ENCODE results near the gene ITGA3. TPM values are rescaled to one million over a fixed set of nuclear protein-coding genes. Genes with fewer than 3 reads are reported as not detected.

ITGA3 gene
- polyA plus RNA-seq, 6 donors from 2014 or later = 0.29 to 1.4 (median 0.62) TPM; not detected in 1

Other genes with a start within 250 kb of the ITGA3 start
- gene TAC4, start 208.0 kb upstream of the ITGA3 start, polyA plus RNA-seq (ENCODE audit: low read depth in 6 of 6) = not detected
- under 1 TPM in 3 of 6 donors, not detected in 3; 0.18 to 0.22 (median 0.21) TPM for gene DLX4, start 86.9 kb upstream of the ITGA3 start, polyA plus RNA-seq (ENCODE audit: low read depth in 6 of 6)
- gene DLX3, start 60.9 kb upstream of the ITGA3 start, polyA plus RNA-seq (ENCODE audit: low read depth in 6 of 6) = not detected
- gene PDK2, start 39.2 kb downstream of the ITGA3 start, polyA plus RNA-seq (ENCODE audit: low read depth in 6 of 6) = 10 to 100 TPM; 33.4 to 49.6 (median 40.3) TPM
- gene SAMD14, start 74.0 kb downstream of the ITGA3 start, polyA plus RNA-seq (ENCODE audit: low read depth in 6 of 6) = under 1 TPM in 2 of 6 donors, not detected in 4; 0.11 to 0.31 TPM
- 1 to 10 TPM in 5 of 6 donors, under 1 TPM in 1; 0.55 to 3.5 (median 2.3) TPM for gene PPP1R9B, start 94.6 kb downstream of the ITGA3 start, polyA plus RNA-seq (ENCODE audit: low read depth in 6 of 6)
- 10 to 100 TPM in 1 of 6 donors, 1 to 10 TPM in 5; 2.0 to 16.6 (median 3.5) TPM for gene SGCA, start 109.9 kb downstream of the ITGA3 start, polyA plus RNA-seq (ENCODE audit: low read depth in 6 of 6)
- gene COL1A1, start 145.5 kb downstream of the ITGA3 start, polyA plus RNA-seq (ENCODE audit: low read depth in 6 of 6) = under 1 TPM in 2 of 6 donors, not detected in 4; 0.23 to 0.80 TPM
- gene TMEM92, start 218.4 kb downstream of the ITGA3 start, polyA plus RNA-seq (ENCODE audit: low read depth in 6 of 6) = not detected

Measured in naive B cell (primary cell).